ENCODE measurements around the gene CACNA2D4.
A peak's percentile ranks its signal among the peaks of the same experiment; 100 is the strongest.

Gene CACNA2D4

DNA sequence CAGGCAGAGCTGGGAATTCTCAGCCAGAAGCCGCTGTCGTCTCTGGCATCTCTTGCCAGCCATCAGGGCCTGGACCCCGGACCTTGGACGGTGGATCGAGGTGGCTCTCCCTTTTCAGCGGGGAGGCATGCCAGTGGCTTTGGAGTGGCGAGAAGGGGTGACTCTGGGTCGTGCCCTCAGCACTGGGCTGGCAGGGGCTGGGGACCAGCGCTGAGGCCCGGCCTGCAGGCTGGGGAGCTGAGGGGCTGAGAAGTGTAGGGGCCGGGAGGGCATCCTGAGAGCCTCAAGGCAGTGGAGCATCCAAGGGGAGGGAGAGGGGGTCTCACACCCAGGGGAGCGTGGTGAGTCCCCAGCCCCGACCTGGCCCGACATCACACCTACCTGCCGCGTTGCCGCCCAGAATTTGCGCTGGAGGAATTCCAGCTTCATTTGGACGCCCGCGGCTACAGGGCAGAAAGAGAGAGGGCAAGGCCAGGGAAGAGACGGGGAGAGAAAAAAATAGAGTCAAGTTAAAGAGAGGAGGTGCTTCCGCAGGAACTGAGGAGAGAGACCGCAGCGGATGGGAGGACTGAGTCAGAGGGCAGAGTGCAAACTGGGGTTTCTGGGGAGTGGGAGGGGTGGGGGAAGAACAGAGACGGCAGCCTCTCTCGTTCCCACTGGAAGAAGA, 107.0 kb downstream of the CACNA2D4 start:
- peak overlapping the region in 1 of 5 donors; percentile 9 for H3K9ac ChIP-seq (ENCODE audit: low read length in 5 of 5)
- H3K27me3 ChIP-seq (ENCODE audit: control insufficient read depth in 5 of 5, insufficient read depth in 4 of 5, low read length in 5 of 5): peaks cover 0 to 4% (median 0%) of the 10 kb centered on the region in 5 donors
- H3K36me3 ChIP-seq (ENCODE audit: control insufficient read depth in 5 of 5, insufficient read depth in 5 of 5, low read length in 5 of 5): no peaks in the 10 kb centered on the region
- H3K4me1 ChIP-seq (ENCODE audit: control insufficient read depth in 5 of 5, insufficient read depth in 5 of 5, low read length in 5 of 5): peaks cover 0 to 55% (median 37%) of the 10 kb centered on the region in 5 donors
- no peak overlapping the region for H3K4me3 ChIP-seq (ENCODE audit: low read depth in 1 of 5, low read length in 5 of 5)
- no peaks in the 10 kb centered on the region for H3K9me3 ChIP-seq (ENCODE audit: control insufficient read depth in 5 of 5, low read length in 5 of 5)
- H3K27ac ChIP-seq (ENCODE audit: low read depth, low read length): peak overlapping the region; percentile 62

DNA sequence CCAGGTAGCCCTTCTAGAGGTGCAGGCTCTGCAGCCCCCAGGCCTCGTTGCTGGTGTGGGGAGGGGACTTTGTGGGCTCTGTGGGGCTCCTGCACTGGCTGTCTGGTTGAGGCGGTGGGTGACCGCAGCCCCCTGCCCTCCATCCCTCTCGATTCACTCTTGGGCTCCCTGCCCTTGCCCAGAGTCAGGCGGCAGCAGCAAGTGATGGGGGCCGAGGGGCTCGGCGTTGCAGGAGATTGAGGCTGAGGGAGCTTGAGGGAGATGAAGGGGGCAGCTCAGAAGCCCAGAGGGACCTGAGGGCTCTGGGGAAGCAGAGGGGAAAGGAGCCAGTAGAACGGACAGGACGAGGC, 107.5 kb downstream of the CACNA2D4 start:
- Histone ChIP-seq H3K4me1 (ENCODE audit: control insufficient read depth in 5 of 5, insufficient read depth in 5 of 5, low read length in 5 of 5) (peaks cover 0 to 60% (median 42%) of the 10 kb centered on the region in 5 donors), H3K4me3 (ENCODE audit: low read depth in 1 of 5, low read length in 5 of 5) (no peak overlapping the region), H3K27ac (ENCODE audit: low read depth, low read length) (no peak overlapping the region), H3K9me3 (ENCODE audit: control insufficient read depth in 5 of 5, low read length in 5 of 5) (no peaks in the 10 kb centered on the region), H3K9ac (ENCODE audit: low read length in 5 of 5) (peak overlapping the region in 1 of 5 donors; percentile 9), H3K36me3 (ENCODE audit: control insufficient read depth in 5 of 5, insufficient read depth in 5 of 5, low read length in 5 of 5) (no peaks in the 10 kb centered on the region), H3K27me3 (ENCODE audit: control insufficient read depth in 5 of 5, insufficient read depth in 4 of 5, low read length in 5 of 5) (peaks cover 0 to 4% (median 0%) of the 10 kb centered on the region in 5 donors)

DNA sequence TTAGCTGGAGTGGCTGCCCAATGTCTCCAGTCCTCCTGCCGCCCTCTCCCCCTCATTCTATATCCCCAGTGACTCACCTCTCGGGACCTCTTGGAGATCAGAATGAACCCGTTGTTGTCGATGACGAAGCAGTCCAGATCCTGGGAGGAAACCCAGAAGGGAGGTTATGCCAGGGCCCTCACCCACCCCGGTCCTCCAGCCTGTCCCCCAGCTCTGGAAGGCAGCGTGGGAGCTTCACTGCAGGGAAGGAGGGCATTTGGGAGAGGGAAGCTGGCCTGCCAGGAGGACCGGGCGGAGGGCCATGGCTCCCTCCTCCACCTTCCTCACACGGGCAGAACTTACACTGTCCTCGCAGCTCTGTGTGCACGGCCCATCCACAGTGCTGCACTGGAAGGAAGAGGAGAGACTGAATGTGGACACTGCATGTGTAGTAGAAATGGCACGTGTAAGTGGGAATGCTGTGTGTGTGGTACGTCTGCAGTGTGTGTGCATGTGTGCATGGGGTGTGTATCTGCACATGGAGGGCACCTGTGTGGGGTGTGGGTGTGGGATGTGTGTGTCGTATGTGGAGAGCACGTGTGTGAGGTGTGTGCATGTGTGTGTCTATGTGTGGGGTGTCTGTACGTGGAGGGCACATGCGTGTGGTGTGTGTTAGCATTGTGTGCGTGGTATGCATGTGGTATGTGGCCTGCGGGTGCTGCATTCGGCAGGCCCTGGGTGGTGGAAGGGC, 108.1 kb downstream of the CACNA2D4 start:
- Histone ChIP-seq H3K27ac (ENCODE audit: low read depth, low read length) (no peak overlapping the region), H3K9me3 (ENCODE audit: control insufficient read depth in 5 of 5, low read length in 5 of 5) (no peaks in the 10 kb centered on the region), H3K9ac (ENCODE audit: low read length in 5 of 5) (no peak overlapping the region), H3K36me3 (ENCODE audit: control insufficient read depth in 5 of 5, insufficient read depth in 5 of 5, low read length in 5 of 5) (no peaks in the 10 kb centered on the region), H3K4me1 (ENCODE audit: control insufficient read depth in 5 of 5, insufficient read depth in 5 of 5, low read length in 5 of 5) (peaks cover 0 to 65% (median 42%) of the 10 kb centered on the region in 5 donors), H3K27me3 (ENCODE audit: control insufficient read depth in 5 of 5, insufficient read depth in 4 of 5, low read length in 5 of 5) (peaks cover 0 to 4% (median 0%) of the 10 kb centered on the region in 5 donors), H3K4me3 (ENCODE audit: low read depth in 1 of 5, low read length in 5 of 5) (no peak overlapping the region)

DNA sequence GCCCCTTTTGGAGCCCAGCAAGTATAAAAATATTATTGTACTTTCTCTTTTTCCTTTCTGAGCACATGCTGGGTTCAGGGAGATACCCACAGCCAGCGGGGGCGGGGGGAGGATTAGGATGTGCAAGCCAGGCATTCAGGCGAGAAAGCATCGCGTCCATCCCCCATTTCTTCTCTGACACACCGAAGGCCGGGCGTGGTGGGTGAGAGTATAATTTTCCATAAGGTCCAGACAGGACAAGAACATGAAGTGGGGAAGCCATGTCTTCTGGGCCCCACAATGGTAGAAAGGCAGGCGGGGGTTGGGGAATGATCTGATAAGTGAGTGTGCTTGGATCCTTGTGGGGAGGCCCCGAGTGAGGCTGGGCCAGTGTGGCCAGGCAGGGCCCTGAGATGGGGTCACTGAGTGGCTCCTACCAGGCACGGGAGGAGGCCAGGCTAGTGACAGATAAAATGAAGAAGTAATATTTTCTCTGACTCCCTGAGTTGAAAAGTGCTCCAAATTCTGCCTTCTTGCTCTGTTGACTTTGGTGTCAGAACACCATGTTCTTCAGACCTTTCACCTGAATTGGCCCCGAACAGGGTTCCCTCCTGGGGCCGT, 108.8 kb downstream of the CACNA2D4 start:
- no peaks in the 10 kb centered on the region for H3K9me3 ChIP-seq (ENCODE audit: control insufficient read depth in 5 of 5, low read length in 5 of 5)
- H3K9ac ChIP-seq (ENCODE audit: low read length in 5 of 5): no peak overlapping the region
- peaks cover 0 to 70% (median 48%) of the 10 kb centered on the region in 5 donors for H3K4me1 ChIP-seq (ENCODE audit: control insufficient read depth in 5 of 5, insufficient read depth in 5 of 5, low read length in 5 of 5)
- peaks cover 0 to 4% (median 0%) of the 10 kb centered on the region in 5 donors for H3K27me3 ChIP-seq (ENCODE audit: control insufficient read depth in 5 of 5, insufficient read depth in 4 of 5, low read length in 5 of 5)
- H3K36me3 ChIP-seq (ENCODE audit: control insufficient read depth in 5 of 5, insufficient read depth in 5 of 5, low read length in 5 of 5): no peaks in the 10 kb centered on the region
- H3K27ac ChIP-seq (ENCODE audit: low read depth, low read length): no peak overlapping the region
- no peak overlapping the region for H3K4me3 ChIP-seq (ENCODE audit: low read depth in 1 of 5, low read length in 5 of 5)

DNA sequence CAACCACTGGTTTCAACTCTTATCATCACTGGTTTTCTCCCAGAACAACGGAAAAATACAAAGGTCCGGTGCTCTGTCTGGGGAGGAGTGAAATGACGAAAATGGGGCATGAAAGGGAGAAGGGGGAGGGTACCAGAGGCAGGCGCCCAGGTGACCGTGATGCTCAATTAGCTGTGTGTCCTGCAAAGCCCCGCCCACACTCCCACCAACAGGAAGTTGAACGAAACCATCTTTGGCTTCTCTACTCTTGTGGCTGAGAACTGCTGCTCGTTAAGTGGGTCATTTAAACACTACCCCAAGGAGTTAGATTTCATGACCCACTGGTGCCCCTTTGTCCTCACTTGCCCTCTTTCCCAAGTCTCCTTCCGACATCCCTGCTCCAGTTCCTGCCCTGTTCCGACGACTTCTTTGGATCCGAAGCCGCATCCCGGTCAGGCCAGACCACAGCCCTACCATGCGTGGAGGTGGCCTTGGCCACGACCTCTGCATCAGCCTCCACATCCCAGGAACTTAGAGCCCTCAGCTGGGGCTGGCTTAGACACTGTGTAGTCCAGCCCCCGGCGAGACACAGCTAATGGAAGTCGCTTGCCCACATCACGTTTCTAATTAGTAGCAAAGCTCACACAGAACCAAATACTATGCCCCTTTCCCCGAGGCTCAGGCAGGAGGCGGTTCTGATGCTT, 109.5 kb downstream of the CACNA2D4 start:
- Histone ChIP-seq H3K27me3 (ENCODE audit: control insufficient read depth in 5 of 5, insufficient read depth in 4 of 5, low read length in 5 of 5) (peaks cover 0 to 4% (median 0%) of the 10 kb centered on the region in 5 donors), H3K36me3 (ENCODE audit: control insufficient read depth in 5 of 5, insufficient read depth in 5 of 5, low read length in 5 of 5) (no peaks in the 10 kb centered on the region), H3K9ac (ENCODE audit: low read length in 5 of 5) (no peak overlapping the region), H3K4me1 (ENCODE audit: control insufficient read depth in 5 of 5, insufficient read depth in 5 of 5, low read length in 5 of 5) (peaks cover 0 to 67% (median 46%) of the 10 kb centered on the region in 5 donors), H3K4me3 (ENCODE audit: low read depth in 1 of 5, low read length in 5 of 5) (no peak overlapping the region), H3K9me3 (ENCODE audit: control insufficient read depth in 5 of 5, low read length in 5 of 5) (no peaks in the 10 kb centered on the region), H3K27ac (ENCODE audit: low read depth, low read length) (no peak overlapping the region)

DNA sequence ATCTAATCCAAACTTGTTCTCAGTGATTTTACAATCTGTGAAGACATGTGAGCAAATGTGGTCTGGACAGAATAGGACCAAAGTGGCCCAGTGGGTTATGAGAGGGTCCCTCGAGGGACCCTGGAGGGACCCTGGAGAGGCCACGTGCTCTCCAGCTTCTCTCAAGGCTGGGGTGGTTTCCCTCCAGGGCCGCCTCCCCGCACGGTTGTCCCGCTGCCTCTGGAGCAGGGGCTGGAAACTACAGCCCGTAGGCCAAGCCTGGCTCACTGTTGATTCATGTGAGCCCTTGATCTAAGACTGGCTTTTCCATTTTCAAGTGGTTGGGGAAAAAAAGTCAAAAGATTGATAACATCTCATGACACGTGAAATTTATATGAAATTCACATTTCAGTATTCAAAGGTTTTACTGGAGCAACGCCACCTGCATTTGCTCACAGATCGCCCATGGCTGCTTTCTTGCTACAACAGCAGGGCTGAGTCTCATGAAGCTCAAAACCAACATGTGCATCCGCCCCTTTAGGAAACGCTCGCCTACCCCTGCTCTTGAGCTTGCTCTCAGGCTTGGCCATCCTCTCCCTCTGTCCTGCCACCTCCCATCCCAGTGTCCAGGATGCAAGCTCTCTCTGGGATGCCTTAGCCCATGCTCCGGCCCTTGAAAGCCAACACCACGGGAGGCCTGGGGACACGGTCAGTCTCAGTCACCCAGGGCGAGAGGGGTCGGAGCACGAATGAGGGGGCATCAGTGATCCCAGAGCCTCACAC, 110.2 kb downstream of the CACNA2D4 start:
- Histone ChIP-seq H3K9me3 (ENCODE audit: control insufficient read depth in 5 of 5, low read length in 5 of 5) (no peaks in the 10 kb centered on the region), H3K9ac (ENCODE audit: low read length in 5 of 5) (no peak overlapping the region), H3K27ac (ENCODE audit: low read depth, low read length) (no peak overlapping the region), H3K36me3 (ENCODE audit: control insufficient read depth in 5 of 5, insufficient read depth in 5 of 5, low read length in 5 of 5) (no peaks in the 10 kb centered on the region), H3K4me1 (ENCODE audit: control insufficient read depth in 5 of 5, insufficient read depth in 5 of 5, low read length in 5 of 5) (peaks cover 0 to 60% (median 38%) of the 10 kb centered on the region in 5 donors), H3K4me3 (ENCODE audit: low read depth in 1 of 5, low read length in 5 of 5) (no peak overlapping the region), H3K27me3 (ENCODE audit: control insufficient read depth in 5 of 5, insufficient read depth in 4 of 5, low read length in 5 of 5) (peaks cover 0 to 4% (median 0%) of the 10 kb centered on the region in 5 donors)

DNA sequence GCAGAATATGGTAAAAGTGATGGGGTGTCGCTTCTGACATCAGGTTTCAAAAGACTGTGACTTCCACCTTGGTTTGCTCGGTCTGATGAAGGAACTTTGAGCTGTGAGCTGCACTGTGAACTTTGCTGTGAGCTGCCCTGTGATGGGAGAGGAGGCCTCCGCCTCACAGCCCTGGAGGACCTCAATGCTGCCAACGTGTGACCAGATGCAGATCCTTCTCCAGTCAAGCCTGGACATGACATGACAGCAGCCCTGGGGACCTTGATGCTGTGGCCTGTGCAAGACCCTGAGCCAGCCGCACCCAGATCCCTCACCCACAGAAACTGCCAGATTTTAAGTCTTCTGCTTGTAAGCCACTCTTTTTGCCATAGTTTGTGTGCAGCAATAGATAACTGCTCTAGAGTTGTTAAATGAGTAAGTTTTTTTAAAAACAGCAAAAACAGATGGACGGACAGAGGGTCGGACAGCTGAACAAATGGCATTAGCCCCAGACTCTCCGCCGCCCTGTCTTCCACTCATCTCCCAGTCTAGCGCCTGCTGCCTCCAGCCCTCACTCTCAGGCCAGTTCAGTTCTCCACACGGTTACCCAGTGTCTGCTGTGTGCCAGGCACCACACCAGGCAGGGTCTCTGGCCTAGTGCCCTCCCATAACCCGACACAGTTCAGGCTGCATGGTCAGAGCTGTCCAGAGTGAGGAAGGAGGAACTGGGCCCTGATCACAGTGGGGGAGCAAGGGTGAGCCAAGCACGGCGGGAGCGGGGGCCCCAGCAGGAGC, 111.2 kb downstream of the CACNA2D4 start:
- H3K36me3 ChIP-seq (ENCODE audit: control insufficient read depth in 5 of 5, insufficient read depth in 5 of 5, low read length in 5 of 5): no peaks in the 10 kb centered on the region
- no peaks in the 10 kb centered on the region for H3K9me3 ChIP-seq (ENCODE audit: control insufficient read depth in 5 of 5, low read length in 5 of 5)
- no peak overlapping the region for H3K27ac ChIP-seq (ENCODE audit: low read depth, low read length)
- H3K4me1 ChIP-seq (ENCODE audit: control insufficient read depth in 5 of 5, insufficient read depth in 5 of 5, low read length in 5 of 5): peaks cover 0 to 50% (median 35%) of the 10 kb centered on the region in 5 donors
- H3K4me3 ChIP-seq (ENCODE audit: low read depth in 1 of 5, low read length in 5 of 5): no peak overlapping the region
- H3K27me3 ChIP-seq (ENCODE audit: control insufficient read depth in 5 of 5, insufficient read depth in 4 of 5, low read length in 5 of 5): peaks cover 0 to 4% (median 0%) of the 10 kb centered on the region in 5 donors
- no peak overlapping the region for H3K9ac ChIP-seq (ENCODE audit: low read length in 5 of 5)

DNA sequence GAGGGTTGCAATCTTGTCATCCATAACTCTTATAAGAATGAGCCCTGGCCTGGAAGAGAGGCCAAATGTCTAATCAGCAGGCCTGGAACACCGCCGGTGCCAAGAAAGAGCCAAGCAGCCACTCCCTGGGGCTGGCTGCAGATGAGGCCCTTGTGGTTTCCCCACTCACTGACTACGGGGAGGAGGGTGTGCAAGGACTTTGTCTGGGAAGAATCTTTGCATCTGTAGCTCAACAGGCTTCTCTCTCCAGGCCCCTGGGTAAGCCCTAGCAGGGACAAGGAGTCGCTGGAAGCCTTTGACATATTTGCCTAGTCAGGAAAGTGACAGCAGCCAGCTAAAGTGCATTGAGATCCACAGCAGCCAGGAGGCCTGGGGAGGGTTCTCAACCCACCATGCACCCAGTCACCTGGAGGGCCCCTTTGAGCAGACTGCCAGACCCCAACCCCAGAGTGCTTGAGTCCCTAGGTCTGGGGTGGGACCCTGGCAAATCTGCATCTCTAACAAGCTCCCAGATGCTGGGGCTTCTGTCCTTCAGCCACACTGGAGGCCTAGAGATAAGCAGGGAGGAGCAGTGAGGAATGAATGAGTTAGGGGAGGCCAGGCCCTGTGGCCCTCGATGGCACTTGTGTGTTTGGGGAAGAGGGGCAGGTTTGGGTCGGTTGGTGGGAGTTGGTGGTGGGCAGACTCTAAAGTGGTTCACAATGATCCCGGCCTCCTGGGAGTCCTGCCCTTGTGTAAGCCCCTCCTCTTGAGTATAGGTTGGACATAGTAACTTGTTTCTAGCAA, 112.0 kb downstream of the CACNA2D4 start:
- H3K36me3 ChIP-seq (ENCODE audit: control insufficient read depth in 5 of 5, insufficient read depth in 5 of 5, low read length in 5 of 5): no peaks in the 10 kb centered on the region
- H3K4me3 ChIP-seq (ENCODE audit: low read depth in 1 of 5, low read length in 5 of 5): no peak overlapping the region
- no peaks in the 10 kb centered on the region for H3K9me3 ChIP-seq (ENCODE audit: control insufficient read depth in 5 of 5, low read length in 5 of 5)
- peaks cover 0 to 45% (median 31%) of the 10 kb centered on the region in 5 donors for H3K4me1 ChIP-seq (ENCODE audit: control insufficient read depth in 5 of 5, insufficient read depth in 5 of 5, low read length in 5 of 5)
- H3K9ac ChIP-seq (ENCODE audit: low read length in 5 of 5): peak overlapping the region in 1 of 5 donors; percentile 1
- H3K27me3 ChIP-seq (ENCODE audit: control insufficient read depth in 5 of 5, insufficient read depth in 4 of 5, low read length in 5 of 5): no peaks in the 10 kb centered on the region
- H3K27ac ChIP-seq (ENCODE audit: low read depth, low read length): no peak overlapping the region
